ENCODE measurements around the gene PRR27.

Gene PRR27

GRCh38 chr4:70181864-70182263 lies 27.8 kb downstream of the PRR27 start:
- no peak for ATAC-seq
- no peak for TF ChIP-seq PPARA (CRISPR knock-in tag; IDR thresholded peaks at IDR 0.05; ENCODE audit: borderline replicate concordance)

- ATAC-seq, result no peak
Observed at GRCh38 chr4:70182517-70183167, 28.6 kb downstream of the PRR27 start.

GRCh38 chr4:70183168-70183939 lies 29.3 kb downstream of the PRR27 start:
- ATAC-seq, result peak; percentile 90
- TF ChIP-seq CREB5 (CRISPR knock-in tag; IDR thresholded peaks at IDR 0.05; ENCODE audit: low read depth) (no peak), RARB (CRISPR knock-in tag; IDR thresholded peaks at IDR 0.05) (no peak), PATZ1 (CRISPR knock-in tag; IDR thresholded peaks at IDR 0.05; ENCODE audit: borderline replicate concordance) (no peak)

More at GRCh38 chr4:70182517-70183167, 28.6 kb downstream of the PRR27 start:
- TF ChIP-seq OSR1 (CRISPR knock-in tag; IDR thresholded peaks at IDR 0.05), result no peak
- TF ChIP-seq GLIS3 (CRISPR knock-in tag; IDR thresholded peaks at IDR 0.05), result no peak
- no peak for TF ChIP-seq POU6F1 (CRISPR knock-in tag; IDR thresholded peaks at IDR 0.05; ENCODE audit: borderline replicate concordance, low read depth)
- no peak for TF ChIP-seq CREB5 (CRISPR knock-in tag; IDR thresholded peaks at IDR 0.05; ENCODE audit: low read depth)
- no peak for TF ChIP-seq ZFP3 (CRISPR knock-in tag; IDR thresholded peaks at IDR 0.05)
- no peak for TF ChIP-seq TCF4 (CRISPR knock-in tag; IDR thresholded peaks at IDR 0.05; ENCODE audit: borderline replicate concordance)
- TF ChIP-seq ZNF70 (CRISPR knock-in tag; IDR thresholded peaks at IDR 0.05), result no peak
- no peak for TF ChIP-seq CSRNP3 (CRISPR knock-in tag; IDR thresholded peaks at IDR 0.05)

DNA sequence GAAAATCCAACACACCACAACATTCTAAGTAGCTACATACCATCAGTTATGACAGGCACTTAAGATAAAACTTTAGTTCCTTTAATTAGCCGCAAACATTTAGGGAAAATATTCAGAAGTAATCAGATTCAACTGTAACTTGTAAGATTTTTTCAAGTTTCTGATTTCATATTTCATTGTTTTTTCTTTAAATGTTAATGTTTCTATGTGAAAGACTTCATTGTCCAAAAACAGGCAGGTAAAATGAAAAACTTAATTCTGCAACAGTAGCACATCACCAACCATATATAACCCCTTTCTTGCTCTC lies 29.9 kb downstream of the PRR27 start:
- no peak for ATAC-seq
- no peak for TF ChIP-seq ZNF565 (CRISPR knock-in tag; conservative IDR thresholded peaks at IDR 0.05; ENCODE audit: low read depth)
- TF ChIP-seq, protein P1, sequence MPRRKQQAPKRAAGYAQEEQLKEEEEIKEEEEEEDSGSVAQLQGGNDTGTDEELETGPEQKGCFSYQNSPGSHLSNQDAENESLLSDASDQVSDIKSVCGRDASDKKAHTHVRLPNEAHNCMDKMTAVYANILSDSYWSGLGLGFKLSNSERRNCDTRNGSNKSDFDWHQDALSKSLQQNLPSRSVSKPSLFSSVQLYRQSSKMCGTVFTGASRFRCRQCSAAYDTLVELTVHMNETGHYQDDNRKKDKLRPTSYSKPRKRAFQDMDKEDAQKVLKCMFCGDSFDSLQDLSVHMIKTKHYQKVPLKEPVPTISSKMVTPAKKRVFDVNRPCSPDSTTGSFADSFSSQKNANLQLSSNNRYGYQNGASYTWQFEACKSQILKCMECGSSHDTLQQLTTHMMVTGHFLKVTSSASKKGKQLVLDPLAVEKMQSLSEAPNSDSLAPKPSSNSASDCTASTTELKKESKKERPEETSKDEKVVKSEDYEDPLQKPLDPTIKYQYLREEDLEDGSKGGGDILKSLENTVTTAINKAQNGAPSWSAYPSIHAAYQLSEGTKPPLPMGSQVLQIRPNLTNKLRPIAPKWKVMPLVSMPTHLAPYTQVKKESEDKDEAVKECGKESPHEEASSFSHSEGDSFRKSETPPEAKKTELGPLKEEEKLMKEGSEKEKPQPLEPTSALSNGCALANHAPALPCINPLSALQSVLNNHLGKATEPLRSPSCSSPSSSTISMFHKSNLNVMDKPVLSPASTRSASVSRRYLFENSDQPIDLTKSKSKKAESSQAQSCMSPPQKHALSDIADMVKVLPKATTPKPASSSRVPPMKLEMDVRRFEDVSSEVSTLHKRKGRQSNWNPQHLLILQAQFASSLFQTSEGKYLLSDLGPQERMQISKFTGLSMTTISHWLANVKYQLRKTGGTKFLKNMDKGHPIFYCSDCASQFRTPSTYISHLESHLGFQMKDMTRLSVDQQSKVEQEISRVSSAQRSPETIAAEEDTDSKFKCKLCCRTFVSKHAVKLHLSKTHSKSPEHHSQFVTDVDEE (CRISPR knock-in tag; IDR thresholded peaks at IDR 0.05), result no peak

- ATAC-seq, result no peak
- TF ChIP-seq RARB (CRISPR knock-in tag; IDR thresholded peaks at IDR 0.05) (no peak), GLIS3 (CRISPR knock-in tag; IDR thresholded peaks at IDR 0.05) (no peak), ESRRG (CRISPR knock-in tag; IDR thresholded peaks at IDR 0.05) (no peak), ZNF8 (CRISPR knock-in tag; IDR thresholded peaks at IDR 0.05) (no peak), ZC3H10 (CRISPR knock-in tag; IDR thresholded peaks at IDR 0.05) (no peak), PPARA (CRISPR knock-in tag; IDR thresholded peaks at IDR 0.05; ENCODE audit: borderline replicate concordance) (no peak), CREB5 (CRISPR knock-in tag; IDR thresholded peaks at IDR 0.05; ENCODE audit: low read depth) (no peak), ISL1 (CRISPR knock-in tag; IDR thresholded peaks at IDR 0.05) (no peak), ZFP3 (CRISPR knock-in tag; IDR thresholded peaks at IDR 0.05) (no peak), OSR1 (CRISPR knock-in tag; IDR thresholded peaks at IDR 0.05) (no peak), BACH2 (CRISPR knock-in tag; IDR thresholded peaks at IDR 0.05; ENCODE audit: borderline replicate concordance) (no peak), PATZ1 (CRISPR knock-in tag; IDR thresholded peaks at IDR 0.05; ENCODE audit: borderline replicate concordance) (no peak)
Observed at GRCh38 chr4:70187216-70187615, 33.2 kb downstream of the PRR27 start.

All from SK-N-SH treated with all-trans-retinoic acid at 6 μM for 48 hours (cell line).